Activated CD4-positive, alpha-beta T cell treated with anti-CD3 and anti-CD28 coated beads, Interleukin-2, amount 50 U/mL, for 4 hours (primary cell): ENCODE measurements around the gene GADD45A.
A peak's percentile ranks its signal among the peaks of the same experiment; 100 is the strongest.
"Not testable (repeated sequence)": the region's sequence is repeated elsewhere in the genome, so short reads cannot be mapped to it uniquely, and the experiment has no call there.

Source experiments
- DNase-seq, 2 experiments: peaks; one replicate each; pipeline ENCODE4 v3.0.0-alpha.2; 2020

The GADD45A gene

DNA sequence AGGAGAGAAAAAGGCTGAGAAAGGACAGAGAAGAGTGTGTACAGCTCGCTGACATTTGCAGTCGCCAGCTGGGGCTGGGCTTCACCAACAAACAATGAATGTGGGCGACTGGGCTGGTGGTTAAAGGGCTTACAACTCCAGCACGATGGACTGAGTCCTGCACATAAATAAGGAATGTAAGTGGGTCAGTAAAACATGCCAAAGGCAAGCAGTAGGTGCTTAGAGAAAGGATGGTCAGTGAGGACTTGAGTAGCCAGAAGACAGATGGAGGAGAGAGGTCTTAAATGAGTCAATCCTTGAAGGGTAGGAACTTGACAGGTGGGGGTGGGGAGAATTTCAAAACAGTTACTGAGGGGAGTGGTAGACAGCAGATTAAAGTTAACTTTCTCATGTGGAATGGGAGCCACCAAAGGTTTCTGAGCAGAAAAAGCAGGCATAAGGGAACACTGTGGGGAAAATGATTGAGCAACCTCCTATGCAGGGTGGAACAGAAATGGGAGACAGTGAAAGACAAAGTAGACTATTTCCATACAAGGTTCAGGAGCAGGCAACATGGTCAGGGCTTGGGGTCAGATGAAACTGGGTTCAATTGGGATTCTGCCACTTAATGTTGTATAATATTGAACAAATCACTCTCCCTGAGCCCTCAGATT lies 37.4 kb downstream of the GADD45A start:
- no peak for DNase-seq

DNA sequence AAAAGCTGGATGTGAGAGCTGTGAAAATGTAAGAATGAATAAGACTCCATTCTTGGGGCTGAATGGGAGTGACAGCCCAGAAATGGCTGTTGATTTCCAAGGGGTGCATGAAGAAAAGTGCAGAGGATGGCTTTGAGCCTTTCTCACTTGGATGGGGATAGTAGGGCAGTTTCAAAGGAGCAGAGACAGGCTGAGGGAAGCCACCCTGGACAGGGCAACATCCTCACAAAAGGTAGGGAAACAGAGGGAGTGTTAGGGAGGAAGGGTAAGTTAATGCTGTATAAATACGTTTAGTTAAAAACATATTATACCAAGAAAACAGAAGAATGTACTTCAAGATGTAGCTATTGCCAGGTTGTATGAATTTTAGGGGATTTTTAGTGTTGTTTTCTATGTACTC lies 38.1 kb downstream of the GADD45A start:
- no peak for DNase-seq

DNA sequence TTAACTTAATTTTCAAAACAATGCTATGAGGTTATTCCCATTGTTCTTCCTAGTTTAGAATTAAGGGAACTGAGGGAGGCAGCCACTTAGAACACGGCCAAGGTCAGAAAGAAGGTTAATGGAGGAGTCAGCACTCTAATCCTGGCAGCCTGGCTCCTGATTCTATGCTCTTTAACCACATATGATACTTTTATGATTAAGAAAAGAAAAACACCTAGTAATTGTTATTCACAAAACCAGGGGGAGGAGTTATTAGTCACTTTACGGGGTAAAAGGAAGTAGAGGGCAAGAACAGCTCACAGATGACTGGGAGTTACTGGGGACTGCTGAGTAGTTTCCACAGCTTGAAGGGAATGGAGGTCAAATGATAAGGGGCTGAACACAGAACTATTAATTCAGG lies 38.6 kb downstream of the GADD45A start:
- no peak for DNase-seq

DNA sequence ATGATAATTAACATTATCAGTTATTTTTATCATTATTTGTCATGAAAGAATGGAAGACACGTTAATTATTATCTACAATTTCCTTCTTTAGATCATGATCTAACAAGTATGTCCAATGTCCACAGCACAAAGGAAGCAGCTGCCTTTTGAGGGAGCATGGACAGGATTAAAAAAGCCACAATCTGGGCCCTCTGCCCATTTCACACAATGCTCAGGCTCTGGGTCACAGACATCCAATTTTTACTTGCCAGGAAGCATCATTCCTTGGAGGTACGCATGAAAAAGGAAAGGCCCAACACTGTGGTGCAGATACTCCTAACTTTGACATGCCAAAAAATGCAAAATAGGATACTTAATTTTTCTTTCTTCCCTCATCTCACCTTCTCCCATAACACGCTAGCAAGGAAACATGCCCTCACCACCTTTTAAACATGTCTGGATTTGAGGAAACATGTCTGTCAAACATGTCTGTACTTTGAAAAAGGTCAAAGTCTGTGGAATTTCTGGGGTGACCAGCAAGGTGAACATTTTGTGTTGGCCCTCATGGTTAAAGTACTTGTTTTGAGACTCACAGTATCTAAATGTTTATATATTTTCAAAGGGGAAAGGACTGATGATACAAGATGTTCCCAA lies 40.0 kb downstream of the GADD45A start:
- no peak for DNase-seq

DNA sequence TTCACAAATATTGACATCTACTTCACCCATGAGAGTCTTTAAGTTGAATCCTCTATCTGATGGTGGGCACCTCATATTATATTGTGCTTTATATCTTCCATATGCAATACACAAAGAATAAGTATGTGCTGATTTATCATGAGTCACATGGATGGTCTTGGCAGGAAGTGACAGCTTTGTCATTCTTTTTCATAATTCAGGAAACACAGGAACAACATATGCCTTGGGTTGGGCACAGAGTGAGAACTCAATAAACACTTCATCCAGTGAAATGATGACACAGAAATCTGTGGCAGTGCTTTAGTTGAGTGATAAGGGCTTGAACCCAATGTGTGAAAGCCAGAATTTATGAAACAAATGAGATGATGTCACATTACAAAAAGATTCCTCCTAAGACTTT lies 41.2 kb downstream of the GADD45A start:
- DNase-seq: no peak

DNA sequence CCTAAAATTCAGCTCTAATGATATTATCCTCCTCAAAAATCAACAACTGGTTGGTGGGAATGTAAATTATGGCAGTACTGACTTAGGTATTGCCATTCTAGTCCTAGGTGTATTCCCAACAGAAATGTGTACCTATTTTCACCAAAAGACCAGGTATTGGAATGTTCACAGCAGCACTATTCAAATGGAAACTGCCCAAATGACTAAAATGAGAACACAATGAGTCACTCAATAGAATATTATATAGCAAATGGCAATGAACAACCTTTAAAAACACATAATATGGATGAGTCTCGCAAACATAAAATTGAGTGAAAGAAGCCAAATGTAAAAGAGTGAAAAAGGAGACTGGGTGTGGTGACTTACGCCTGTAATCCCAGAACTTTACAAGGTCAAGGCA lies 44.9 kb downstream of the GADD45A start:
- DNase-seq: no peak

DNA sequence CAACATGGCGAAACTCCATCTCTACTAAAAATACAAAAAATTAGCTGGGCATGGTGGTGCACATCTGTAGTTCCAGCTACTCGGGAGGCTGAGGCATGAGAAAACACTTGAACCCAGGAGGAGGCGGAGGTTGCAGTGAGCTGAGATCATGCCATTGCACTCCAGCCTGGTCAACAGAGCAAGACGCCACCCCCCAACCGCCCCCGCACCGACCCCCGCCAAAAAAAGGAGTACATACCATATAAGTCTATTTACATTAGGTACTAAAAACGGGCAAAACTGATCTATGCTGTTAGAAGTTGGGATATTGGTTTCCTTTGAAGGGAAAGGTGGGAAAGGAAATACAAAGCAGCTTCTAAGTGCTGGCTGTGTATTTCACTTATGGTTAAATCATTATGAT lies 45.3 kb downstream of the GADD45A start:
- DNase-seq: not testable (repeated sequence)

DNA sequence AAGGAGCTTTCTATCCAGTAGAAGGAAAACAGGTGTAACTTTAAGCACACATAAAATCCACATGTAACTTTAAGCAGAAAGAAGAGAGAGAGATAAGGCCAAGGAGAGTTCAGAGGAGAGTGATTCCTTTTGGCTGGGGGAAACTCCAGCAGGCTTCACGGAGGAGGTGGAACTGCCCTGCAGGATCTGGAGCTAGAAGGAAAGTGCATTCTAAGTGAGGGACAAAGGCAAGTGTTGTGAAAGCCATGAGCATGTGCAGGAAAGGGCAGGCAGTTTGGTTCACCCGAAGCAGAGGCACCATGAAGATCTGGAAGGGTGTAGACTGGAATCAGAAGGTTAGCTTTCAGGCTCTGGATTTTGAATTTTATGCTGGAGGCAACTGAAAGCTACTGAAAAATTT lies 46.3 kb downstream of the GADD45A start:
- DNase-seq: no peak

DNA sequence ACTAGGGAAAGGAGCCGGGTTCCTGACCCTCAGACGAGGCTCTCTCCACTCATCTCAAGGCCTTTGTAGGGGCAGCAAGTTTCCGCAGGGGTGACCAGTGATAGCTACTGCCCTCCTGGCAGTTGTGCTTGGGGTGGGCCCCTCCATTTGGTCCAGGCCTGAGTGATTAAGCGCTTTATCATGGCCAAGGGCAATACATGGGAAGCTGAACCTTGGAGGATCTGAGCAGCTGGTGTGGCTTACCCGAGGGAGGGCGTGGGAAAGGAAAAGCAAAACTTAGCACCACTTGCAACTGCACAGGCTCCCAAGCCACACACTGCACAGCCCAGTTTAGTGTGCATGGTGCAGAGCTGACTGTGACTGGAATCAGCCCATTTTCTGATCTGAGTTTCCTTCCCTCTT lies 47.8 kb downstream of the GADD45A start:
- no peak for DNase-seq

DNA sequence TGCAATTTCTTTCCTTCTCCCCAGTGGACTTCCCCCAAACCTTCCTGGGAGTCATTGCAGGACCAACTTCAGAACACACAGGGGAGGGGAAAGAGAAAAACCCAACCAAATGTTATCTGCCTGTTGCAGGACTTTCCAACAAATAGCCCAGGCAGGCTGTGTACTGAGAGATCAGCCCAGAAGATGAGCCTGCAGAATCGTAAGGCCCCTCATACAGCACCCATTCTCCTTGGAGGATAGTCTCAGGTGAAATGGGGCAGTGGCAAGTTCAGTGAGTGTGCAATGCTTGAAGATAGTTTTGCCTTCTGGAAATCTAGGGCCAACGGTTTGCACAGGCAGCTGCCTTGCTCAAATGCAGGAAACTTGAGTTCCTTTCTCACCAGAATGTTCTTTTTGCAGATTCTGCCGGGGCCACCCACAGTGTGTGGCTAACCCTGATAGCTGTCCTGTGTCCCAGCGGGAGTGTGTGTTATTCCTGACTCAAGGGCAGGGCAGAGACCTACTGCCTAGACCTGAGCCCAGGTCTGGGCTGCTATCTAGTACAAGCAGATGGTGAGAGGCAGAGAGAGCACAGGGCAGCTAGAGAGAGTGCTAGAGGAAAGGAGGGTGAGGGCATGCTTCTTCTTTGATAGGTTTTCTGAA lies 48.8 kb downstream of the GADD45A start:
- no peak for DNase-seq

DNA sequence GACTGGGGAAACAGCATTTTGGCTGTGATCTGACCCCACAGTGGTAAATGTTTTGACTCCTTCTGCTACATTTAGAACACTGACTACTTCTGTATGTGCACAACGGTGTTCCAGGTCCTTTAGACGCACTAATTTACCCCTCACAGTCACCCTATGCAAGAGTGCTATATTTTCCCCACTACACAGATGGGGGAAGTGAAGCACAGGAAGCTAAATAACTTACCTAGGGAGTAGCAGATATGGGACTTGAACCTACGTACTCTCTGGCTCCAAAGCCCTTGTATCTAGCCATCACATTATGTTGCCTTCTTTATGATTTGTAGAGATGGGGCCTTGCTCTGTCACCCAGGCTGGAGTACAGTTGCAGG lies 49.3 kb downstream of the GADD45A start:
- no peak for DNase-seq

DNA sequence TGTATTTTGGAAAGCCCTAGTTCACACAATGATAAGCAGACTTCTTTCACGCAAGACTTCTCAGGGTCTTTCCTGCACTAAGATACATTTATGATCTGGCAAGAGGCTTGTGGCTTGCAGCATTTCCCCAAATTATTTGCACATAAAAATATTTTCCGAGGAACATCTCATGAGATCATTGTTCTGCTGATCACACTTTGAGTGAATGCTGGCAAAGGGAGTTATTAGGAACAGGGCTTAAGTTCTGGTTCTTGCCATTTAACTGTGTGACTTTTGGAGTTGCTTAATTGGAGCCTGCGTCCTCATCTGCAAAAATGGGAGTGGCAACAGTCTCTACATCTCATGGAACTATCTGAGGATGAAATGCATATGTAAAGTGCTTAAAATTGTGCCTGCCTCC lies 50.2 kb downstream of the GADD45A start:
- DNase-seq: no peak

DNA sequence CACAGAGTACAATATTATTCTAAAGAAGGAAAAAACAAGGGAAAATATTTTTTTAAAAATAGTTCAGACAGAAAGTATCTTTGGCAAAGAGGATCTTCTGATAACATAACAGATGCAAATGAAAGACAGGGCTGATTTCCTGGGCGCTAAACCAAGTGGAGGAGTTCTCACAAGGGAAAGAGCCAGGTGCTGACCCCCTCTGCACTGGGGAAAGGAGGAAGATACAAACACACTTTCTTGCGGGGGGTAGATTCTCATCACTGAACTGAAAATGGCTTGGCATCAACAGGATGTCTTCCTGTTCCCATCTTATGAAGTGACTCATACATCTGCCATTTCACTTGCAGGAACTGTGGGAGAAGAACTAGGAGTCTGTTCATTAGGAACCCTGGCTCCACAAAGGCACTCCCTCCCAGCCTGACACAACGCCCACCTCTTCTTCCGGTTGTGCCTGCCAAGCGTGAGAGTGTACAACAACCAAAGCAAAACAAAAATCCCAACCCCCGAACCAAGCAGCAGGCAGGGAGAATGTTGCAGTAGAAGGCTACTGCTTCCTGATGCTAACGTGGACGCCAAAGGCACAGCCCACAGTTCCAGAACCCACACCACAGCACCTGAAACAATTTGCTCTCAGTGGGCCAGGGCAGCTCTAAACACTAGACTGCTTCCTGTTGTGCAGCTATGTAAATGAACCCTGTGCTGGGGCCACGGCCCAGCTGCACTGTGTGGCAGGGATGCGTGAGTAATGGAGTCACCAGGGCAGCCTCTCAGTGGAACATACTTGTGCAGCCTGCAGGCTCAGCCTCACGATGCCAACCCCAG lies 51.0 kb downstream of the GADD45A start:
- DNase-seq: peak; percentile 2 to 4

DNA sequence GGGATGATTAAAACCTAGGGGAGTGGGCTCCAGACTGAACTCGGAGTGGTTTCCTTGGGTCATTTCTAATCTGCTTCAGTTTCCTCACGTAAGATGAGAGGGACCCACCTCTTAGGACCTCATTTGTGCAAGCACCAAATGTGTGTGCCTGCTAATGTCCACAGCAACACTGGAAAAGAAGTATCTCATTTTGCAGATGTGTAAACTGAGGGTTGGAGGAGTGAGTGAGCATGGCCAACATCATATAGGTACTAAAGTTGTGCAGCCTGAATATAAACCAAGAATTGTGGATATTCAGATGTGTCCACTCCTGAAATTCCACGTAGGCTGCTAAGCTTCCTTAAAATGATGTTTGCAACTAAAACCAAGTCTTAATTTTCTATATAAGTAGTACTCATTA lies 51.7 kb downstream of the GADD45A start:
- no peak for DNase-seq

DNA sequence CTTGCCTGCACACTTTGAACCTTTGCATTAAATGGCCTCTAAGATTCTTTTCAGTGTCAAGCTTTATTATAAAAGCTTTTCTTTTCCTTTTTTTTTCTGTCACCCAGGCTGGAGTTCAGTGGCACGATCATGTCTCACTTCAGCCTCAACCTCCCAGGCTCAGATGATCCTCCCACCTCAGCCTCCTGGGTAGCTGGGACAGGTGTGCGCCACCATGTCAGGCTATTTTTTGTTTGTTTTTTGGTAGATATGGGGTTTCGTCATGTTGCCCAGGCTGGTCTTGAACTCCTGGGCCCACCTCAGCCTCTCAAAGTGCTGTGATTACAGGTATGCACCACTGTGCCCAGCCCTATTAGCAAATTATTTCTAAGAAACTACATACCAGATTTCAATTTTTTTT lies 52.9 kb downstream of the GADD45A start:
- DNase-seq: no peak
